ENCODE measurements around the gene CPSF3.

CPSF3 gene

GRCh38 chr2:9423100-9423921 lies at the start of gene CPSF3, which contains the start of gene ITGB1BP1:
TSS of gene CPSF3 (plus strand) at chr2:9423654. CDS start at chr2:9423774, 120 bp downstream.
TSS of gene ITGB1BP1 (minus strand) at chr2:9423528. CDS start at chr2:9418697, 4,831 bp downstream.
- peak; percentile 97 to 99 for DNase-seq

DNA sequence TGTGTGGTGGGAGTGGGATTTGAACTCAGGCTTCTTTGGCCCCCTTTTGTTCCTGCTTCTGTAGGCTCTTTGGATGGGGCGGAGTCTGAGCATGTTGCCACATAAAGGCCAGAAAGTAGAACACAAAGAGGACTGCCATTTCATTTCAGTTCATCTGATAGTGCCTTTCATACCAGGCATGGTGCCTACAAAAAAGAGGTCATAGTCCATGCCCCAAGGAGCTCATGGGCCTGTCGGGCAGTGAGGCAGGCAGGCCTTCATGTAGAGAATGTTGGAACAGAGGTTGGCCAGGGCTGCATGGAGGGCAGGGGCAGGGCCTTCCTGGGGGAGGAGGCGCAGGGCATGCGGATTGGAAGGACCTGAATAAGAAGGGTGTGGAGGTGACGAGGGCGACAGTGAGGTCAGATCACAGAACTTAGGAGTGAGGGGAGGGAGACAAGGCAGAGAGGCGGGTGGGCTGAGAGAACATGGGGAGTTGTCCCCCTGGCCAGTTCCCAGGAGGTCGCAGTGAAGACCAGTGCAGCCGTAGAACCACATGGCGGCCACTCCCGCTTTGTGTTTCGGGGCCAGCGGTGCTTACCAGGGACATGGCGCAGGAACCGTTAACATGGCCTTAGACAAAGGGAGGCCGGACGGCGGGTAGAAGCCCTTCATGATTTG lies 49.3 kb upstream of the CPSF3 start:
- DNase-seq = no peak

DNA sequence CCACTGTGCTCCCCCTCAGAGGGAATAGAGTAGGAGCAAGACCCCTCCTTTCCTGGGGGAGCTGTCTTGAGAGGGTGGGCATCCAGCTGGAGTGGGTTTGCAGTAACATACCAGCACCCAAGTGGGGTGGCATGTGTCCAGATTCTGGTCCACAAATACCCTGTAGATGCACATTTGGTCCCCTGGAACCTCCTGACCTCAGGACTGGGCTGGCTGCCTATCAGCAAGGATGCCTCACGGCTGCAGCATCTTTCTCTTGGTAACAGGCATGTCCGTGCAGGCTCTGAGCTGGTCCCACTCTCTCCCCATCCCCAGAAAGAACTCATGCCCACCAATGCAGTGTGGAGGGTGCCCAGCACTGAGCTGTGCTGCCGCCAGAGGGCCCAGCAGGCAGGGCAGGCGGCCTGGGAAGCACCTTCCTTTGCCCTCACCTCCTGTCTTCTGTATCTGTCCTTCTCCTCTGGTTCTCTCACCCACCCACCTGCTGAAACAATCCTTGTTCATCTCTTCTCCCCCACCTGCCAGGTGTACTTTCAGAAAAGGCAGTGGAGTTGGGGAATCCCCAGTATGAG lies 47.5 kb upstream of the CPSF3 start:
- no peak for DNase-seq

GRCh38 chr2:9377461-9378097 lies 45.9 kb upstream of the CPSF3 start:
- no peak for DNase-seq

GRCh38 chr2:9378433-9379390 lies 44.7 kb upstream of the CPSF3 start:
- DNase-seq = no peak

DNA sequence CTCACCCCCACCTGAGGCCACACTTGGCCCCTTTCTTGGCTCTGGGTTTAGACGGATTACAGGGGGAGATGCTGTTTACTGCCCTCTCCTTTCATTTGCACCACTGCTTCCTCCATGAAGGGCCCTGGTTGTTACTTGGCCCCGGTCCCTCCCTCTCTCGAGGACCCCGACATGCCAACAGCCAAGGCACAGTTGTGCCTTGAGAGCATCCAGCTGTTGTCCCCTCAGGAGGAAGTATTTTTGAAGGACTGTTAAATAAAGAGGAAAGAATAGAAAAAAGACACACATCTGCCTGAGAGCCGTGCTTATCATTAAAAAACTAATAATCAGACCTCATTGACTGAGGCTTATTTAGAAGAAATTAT lies 44.1 kb upstream of the CPSF3 start:
- no peak for DNase-seq

- no peak for DNase-seq
Measured at GRCh38 chr2:9380702-9381628, 42.5 kb upstream of the CPSF3 start.

DNA sequence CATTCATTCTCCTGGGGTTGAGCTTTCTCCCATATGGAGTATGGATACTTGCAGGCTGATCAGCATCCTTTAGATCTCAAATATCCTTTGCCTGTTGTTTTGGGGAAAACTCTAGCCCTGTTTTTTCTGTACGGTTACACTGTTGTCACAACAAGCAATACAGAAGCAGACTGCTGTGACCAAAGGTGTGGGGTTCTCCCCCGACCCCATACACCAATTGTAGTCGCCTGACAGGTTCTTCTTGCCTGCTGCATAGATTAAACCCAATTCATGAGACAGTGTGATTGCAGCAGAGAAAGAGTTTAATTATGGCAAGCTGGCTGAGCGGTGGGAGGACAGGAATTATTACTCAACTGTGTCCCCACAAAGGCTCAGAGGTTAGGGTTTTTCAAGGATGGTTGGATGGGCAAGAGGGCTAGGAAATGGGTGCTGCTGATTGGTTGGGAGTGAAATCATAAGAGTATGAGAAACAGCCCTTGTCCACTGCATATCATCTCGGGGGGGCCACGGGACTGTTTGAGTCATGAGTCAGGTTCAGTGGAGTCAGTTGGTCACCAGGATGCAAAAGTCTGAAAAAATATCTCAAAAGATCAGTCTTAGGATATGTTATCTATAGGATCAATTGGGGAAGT lies 40.7 kb upstream of the CPSF3 start:
- DNase-seq = no peak

- DNase-seq = no peak
Measured at GRCh38 chr2:9384521-9384920, 38.9 kb upstream of the CPSF3 start.

GRCh38 chr2:9385841-9386240 lies 37.6 kb upstream of the CPSF3 start:
- DNase-seq = no peak

- no peak for DNase-seq
Measured at GRCh38 chr2:9388199-9388681, 35.2 kb upstream of the CPSF3 start.

- no peak for DNase-seq
Measured at GRCh38 chr2:9388950-9389911, 34.2 kb upstream of the CPSF3 start.

GRCh38 chr2:9390151-9390850 lies 33.2 kb upstream of the CPSF3 start:
- DNase-seq = no peak

DNA sequence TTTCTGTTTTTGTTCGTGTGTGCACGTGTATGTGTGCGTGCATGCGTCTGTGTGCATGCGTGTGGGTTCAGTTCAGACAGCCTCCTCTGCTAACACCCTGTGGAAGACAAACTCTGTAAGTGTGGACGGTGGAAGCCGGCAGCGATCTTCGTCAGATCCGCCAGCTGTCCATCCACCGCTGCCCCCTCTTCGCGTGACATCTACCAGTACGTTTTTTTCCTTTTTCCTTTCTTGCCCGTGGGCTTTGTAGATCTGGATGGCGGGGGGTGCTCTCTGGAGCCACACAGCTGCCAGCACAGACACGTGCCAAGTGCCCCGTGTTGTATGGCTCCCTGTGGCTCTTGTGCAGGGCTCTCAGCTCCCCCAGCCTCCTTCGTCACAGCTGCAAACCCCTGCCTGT lies 32.5 kb upstream of the CPSF3 start:
- DNase-seq = no peak

- DNase-seq = no peak
Measured at GRCh38 chr2:9391961-9392720, 31.3 kb upstream of the CPSF3 start.

DNA sequence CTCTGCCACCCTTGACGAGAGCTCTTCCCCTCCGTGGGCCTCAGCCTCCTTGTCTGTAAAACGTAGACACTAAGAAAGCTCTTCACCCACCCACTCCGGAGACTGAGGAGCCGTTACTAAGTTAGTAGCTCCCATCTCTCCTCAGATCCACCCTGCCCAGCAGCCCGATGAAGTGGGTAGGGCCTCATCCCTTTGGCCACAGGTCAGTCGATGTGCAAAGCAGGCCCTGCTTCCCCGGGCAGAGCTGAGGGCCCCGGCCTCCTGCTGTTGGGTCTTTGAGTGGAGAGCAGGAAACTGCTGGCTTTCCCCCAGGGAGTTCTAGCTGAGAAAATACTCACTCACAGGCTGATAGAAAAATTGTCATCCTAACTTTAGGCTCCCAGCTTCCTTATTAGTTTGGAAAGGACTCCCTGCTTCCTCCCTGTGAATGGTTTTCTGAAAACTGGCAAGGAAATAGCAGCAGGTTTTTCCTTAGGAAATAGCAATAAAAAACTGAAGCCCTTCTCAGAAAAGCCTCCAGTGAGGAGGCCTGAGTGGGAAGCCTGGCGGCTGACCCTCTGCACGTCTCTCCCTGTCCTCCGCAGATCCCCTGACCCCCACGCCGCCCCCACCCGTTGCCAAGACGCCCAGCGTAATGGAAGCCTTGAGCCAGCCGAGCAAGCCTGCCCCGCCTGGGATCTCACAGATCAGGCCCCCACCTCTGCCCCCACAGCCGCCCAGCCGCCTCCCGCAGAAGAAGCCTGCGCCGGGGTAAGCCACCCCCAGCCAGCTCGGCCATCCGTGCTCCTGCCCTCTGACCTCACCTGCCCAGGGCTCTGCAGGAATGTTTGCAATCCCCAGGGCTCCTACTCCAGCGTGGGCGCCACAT lies 30.3 kb upstream of the CPSF3 start:
- no peak for DNase-seq

- no peak for DNase-seq
Measured at GRCh38 chr2:9394816-9395215, 28.6 kb upstream of the CPSF3 start.

Data from activated T-cell treated with anti-CD3 and anti-CD28 coated beads, Interleukin-2, amount 50 U/mL, for 48 hours (primary cell).